Glutamatergic neuron (in vitro differentiated cells): ENCODE results near the gene ZCWPW1. TPM values are rescaled to one million over a fixed set of nuclear protein-coding genes. Genes with fewer than 3 reads are reported as not detected.

Source experiments
- DNase-seq: peaks from one replicate; pipeline ENCODE4 v3.0.0; 2022
- H3K27ac Mint-ChIP-seq: one replicate; pipeline ENCODE4 v1.8.0; 2020; ENCODE audit warnings: mild to moderate bottlenecking, mixed read lengths, inconsistent platforms; ENCODE audit not compliant: unreplicated experiment
- H3K27me3 Mint-ChIP-seq: one replicate; pipeline ENCODE4 v1.8.0; 2020; ENCODE audit warnings: mild to moderate bottlenecking, moderate library complexity, mixed read lengths, inconsistent platforms; ENCODE audit not compliant: unreplicated experiment
- H3K36me3 Mint-ChIP-seq: one replicate; pipeline ENCODE4 v1.8.0; 2020; ENCODE audit warnings: mild to moderate bottlenecking, mixed read lengths, inconsistent platforms; ENCODE audit not compliant: unreplicated experiment
- H3K4me1 Mint-ChIP-seq: one replicate; pipeline ENCODE4 v1.8.0; 2020; ENCODE audit warnings: mild to moderate bottlenecking, low read depth, mixed read lengths, inconsistent platforms; ENCODE audit not compliant: unreplicated experiment
- H3K4me3 Mint-ChIP-seq: one replicate; pipeline ENCODE4 v1.8.0; 2020; ENCODE audit warnings: mild to moderate bottlenecking, mixed read lengths, inconsistent platforms; ENCODE audit not compliant: unreplicated experiment
- H3K9me3 Mint-ChIP-seq: one replicate; pipeline ENCODE4 v1.8.0; 2020; ENCODE audit warnings: mild to moderate bottlenecking, moderate library complexity, mixed read lengths, inconsistent platforms; ENCODE audit not compliant: unreplicated experiment
- total RNA-seq: library from RNA; stranded (reverse); fragmentation: NEBNext Ultra II Directional; extraction: Animal tissue kit (Norgen Biotek cat#: 25700); gene quantifications from one replicate; pipeline ENCODE4 v1.2.1, GENCODE V29; 2021; ENCODE audit not compliant: unreplicated experiment
- TF ChIP-seq, protein P1 (sequence below): fragments of 200-600 bp; sonication (generic); IDR thresholded peaks from one replicate; pipeline ENCODE4 v1.5.0; 2021; ENCODE audit not compliant: partially characterized antibody, unreplicated experiment

The ZCWPW1 gene
- total RNA-seq, 1 donor from 2014 or later, result 1.8 TPM

DNA sequence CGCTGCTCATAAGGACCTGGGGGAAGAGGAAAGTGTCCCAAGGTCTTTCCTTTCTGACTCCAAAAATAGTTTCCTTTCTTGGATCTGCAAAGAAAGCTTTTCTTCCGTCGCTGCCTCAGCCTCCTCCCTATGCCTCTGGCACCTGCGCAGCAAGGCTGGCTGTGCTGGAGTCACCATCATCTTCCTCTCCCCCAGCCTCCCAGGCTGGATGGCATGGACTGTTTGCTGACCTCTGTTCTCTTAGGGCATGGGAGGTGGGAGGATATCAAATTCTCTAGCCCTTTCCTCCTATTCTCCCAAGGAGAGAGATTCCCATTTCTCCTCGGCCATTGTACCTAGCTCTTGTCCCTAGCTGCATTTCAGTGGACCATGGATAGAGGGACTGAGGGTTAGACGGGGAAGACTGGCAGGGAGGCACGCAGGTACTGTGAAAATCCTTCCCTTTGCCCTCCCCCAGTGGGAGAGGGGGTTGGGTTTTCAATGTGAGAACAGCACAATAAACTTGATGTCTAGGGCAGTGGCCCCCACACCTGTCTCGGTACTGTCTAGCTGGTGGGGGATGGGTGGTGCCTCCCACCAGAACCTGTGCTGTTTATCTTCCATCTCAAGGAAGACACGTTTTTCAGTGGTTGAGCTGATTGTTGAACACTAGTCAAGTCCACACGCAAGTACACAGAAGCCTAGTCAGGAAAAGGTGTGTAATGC, 5.2 kb upstream of the ZCWPW1 start:
- Mint-ChIP-seq H3K36me3 (no peaks in the 10 kb centered on the region), H3K27ac (peak overlapping the region; percentile 72), H3K27me3 (peaks cover 17% of the 10 kb centered on the region), H3K4me1 (peaks cover 8% of the 10 kb centered on the region), H3K4me3 (no peak overlapping the region), H3K9me3 (peaks cover 23% of the 10 kb centered on the region)
- TF ChIP-seq, protein P1, sequence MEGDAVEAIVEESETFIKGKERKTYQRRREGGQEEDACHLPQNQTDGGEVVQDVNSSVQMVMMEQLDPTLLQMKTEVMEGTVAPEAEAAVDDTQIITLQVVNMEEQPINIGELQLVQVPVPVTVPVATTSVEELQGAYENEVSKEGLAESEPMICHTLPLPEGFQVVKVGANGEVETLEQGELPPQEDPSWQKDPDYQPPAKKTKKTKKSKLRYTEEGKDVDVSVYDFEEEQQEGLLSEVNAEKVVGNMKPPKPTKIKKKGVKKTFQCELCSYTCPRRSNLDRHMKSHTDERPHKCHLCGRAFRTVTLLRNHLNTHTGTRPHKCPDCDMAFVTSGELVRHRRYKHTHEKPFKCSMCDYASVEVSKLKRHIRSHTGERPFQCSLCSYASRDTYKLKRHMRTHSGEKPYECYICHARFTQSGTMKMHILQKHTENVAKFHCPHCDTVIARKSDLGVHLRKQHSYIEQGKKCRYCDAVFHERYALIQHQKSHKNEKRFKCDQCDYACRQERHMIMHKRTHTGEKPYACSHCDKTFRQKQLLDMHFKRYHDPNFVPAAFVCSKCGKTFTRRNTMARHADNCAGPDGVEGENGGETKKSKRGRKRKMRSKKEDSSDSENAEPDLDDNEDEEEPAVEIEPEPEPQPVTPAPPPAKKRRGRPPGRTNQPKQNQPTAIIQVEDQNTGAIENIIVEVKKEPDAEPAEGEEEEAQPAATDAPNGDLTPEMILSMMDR, result no peak
- DNase-seq, result no peak

DNA sequence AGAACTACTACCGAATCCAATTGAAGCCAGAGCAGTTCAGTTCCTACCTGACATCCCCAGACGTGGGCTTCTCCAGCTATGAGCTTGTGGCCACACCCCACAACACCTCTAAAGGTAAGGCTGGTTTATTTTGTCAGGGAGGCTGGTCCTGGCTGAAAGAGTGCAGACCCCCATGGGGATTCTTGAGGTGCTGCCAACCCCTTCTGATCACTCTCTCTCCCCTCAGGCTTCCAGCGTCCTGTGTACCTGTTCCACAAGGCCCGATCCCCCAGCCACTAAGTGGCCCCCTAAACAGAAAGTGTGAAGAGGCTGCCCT, 4.7 kb upstream of the ZCWPW1 start:
- Mint-ChIP-seq H3K27ac (peak overlapping the region; percentile 72), H3K4me3 (no peak overlapping the region)

DNA sequence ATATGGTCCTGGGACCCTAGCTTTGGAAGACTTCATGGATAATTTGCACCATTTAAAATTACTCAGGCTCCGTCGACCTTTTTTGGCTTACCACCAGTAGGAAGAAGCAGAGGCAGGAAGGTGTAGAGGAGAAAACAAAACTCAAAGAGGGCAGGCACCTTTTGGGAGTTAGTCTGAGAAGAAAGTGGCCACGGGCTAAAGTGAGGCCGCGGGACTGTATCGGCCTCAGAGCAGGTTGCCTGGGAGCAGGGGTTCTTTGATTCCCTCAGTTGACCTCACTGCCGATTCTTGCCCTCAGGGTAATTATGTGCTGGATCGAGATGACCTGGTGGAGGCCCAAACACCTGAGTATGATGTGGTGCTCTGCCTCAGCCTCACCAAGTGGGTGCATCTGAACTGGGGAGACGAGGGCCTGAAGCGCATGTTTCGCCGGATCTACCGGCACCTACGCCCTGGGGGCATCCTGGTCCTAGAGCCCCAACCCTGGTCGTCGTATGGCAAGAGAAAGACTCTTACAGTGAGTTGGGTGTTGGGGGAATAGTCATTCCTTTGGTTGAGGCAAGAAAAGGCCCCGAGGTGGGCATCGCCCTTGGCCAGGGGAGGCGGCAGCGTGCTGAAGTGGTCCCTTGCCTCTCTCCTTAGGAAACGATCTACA, 4.2 kb upstream of the ZCWPW1 start:
- Mint-ChIP-seq H3K27ac (no peak overlapping the region), H3K27me3 (peaks cover 26% of the 10 kb centered on the region), H3K9me3 (peaks cover 28% of the 10 kb centered on the region), H3K4me1 (peaks cover 8% of the 10 kb centered on the region), H3K4me3 (no peak overlapping the region), H3K36me3 (no peaks in the 10 kb centered on the region)
- no peak for DNase-seq
- TF ChIP-seq, protein P1, result no peak

More for the DNA sequence above, 4.7 kb upstream of the ZCWPW1 start:
- no peak for DNase-seq
- TF ChIP-seq, protein P1, result no peak
- Mint-ChIP-seq H3K4me1 (peaks cover 8% of the 10 kb centered on the region), H3K9me3 (peaks cover 27% of the 10 kb centered on the region), H3K27me3 (peaks cover 22% of the 10 kb centered on the region), H3K36me3 (no peaks in the 10 kb centered on the region)

DNA sequence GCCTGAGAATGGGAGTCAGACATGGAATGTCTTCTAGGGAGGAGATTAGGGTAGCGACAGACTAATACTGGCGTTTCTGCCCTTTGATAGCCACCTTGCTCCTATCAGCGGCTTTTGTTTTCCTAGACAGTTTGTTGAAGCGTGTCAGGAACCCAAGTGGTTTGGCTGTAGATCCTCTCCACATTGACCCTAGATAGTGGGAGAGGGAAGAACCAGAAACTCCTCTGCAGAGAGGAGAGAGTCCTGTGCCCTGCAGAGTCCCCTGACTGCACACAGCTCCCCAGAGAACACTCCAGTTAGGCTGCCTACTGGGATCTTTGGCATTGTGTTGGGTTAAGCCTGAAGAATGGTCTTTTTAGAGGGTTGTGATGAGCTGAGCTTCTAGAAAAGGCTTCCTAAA, 3.5 kb upstream of the ZCWPW1 start:
- TF ChIP-seq, protein P1, result no peak
- peaks cover 29% of the 10 kb centered on the region for H3K9me3 Mint-ChIP-seq
- H3K27me3 Mint-ChIP-seq, result peaks cover 26% of the 10 kb centered on the region
- peaks cover 8% of the 10 kb centered on the region for H3K4me1 Mint-ChIP-seq
- H3K27ac Mint-ChIP-seq, result no peak overlapping the region
- H3K4me3 Mint-ChIP-seq, result peak overlapping the region; percentile 65
- H3K36me3 Mint-ChIP-seq, result no peaks in the 10 kb centered on the region
- DNase-seq, result no peak

DNA sequence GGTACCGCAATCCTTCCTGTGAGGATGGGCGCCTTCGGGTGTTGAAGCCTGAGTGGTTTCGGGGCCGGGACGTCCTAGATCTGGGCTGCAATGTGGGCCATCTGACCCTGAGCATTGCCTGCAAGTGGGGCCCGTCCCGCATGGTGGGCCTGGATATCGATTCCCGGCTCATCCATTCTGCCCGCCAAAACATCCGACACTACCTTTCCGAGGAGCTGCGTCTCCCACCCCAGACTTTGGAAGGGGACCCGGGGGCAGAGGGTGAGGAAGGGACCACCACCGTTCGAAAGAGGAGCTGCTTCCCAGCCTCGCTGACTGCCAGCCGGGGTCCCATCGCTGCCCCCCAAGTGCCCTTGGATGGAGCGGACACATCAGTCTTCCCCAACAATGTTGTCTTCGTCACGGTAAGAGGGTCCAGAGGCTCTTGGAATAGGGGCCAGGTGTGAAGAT, 2.8 kb upstream of the ZCWPW1 start:
- TF ChIP-seq, protein P1, result no peak
- peaks cover 26% of the 10 kb centered on the region for H3K9me3 Mint-ChIP-seq
- H3K27me3 Mint-ChIP-seq, result peaks cover 24% of the 10 kb centered on the region
- peaks cover 8% of the 10 kb centered on the region for H3K4me1 Mint-ChIP-seq
- H3K27ac Mint-ChIP-seq, result peak overlapping the region; percentile 52
- H3K36me3 Mint-ChIP-seq, result no peaks in the 10 kb centered on the region
- DNase-seq, result no peak
- peak overlapping the region; percentile 65 for H3K4me3 Mint-ChIP-seq
